ENCODE results near the gene ANK2.

DNA sequence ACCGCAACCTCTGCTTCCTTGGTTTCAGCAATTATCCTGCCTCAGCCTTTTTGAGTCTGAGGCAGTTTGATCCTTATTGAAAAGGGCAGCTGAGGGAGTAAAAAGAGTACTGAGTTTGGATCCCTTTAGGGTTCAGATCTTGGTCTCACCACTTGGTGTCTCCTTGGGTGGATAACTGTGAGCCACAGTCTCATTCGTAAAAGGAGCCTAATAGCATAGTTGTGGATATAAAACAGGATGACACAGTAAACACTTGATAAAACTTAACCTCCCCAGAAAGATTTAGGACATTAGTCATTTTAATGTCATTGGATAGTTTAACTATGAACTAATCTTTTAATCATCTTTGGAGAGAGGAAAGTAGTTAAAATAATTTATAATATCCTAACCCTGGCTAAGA is 173.0 kb downstream of the ANK2 start:
- TF ChIP-seq, protein P1, sequence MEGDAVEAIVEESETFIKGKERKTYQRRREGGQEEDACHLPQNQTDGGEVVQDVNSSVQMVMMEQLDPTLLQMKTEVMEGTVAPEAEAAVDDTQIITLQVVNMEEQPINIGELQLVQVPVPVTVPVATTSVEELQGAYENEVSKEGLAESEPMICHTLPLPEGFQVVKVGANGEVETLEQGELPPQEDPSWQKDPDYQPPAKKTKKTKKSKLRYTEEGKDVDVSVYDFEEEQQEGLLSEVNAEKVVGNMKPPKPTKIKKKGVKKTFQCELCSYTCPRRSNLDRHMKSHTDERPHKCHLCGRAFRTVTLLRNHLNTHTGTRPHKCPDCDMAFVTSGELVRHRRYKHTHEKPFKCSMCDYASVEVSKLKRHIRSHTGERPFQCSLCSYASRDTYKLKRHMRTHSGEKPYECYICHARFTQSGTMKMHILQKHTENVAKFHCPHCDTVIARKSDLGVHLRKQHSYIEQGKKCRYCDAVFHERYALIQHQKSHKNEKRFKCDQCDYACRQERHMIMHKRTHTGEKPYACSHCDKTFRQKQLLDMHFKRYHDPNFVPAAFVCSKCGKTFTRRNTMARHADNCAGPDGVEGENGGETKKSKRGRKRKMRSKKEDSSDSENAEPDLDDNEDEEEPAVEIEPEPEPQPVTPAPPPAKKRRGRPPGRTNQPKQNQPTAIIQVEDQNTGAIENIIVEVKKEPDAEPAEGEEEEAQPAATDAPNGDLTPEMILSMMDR (conservative IDR thresholded peaks at IDR 0.05; ENCODE audit: low read depth in 2 of 2), result peak in 1 of 2 experiments; percentile 17; a peak in 1 of 4 replicates
- TF ChIP-seq POLR2AphosphoS5 (IDR thresholded peaks at IDR 0.05; ENCODE audit: low read depth), result no peak
- TF ChIP-seq EZH2phosphoT487 (IDR thresholded peaks at IDR 0.05; ENCODE audit: unreplicated experiment), result no peak
